SHP77 treated with DMSO at 0.1 percent for 48 hours (cell line): ENCODE measurements around the gene CYSLTR2.
"Not testable (repeated sequence)": the region's sequence is repeated elsewhere in the genome, so short reads cannot be mapped to it uniquely, and the experiment has no call there.

Source experiments
- DNase-seq: peaks from one replicate; lab custom pipeline; 2025; lab: John Stamatoyannopoulos, UW

CYSLTR2 gene

GRCh38 chr13:48693998-48694397 is 40.3 kb downstream of the CYSLTR2 start:
- no peak for DNase-seq

- DNase-seq = no peak
These were observed 42.0 kb downstream of the CYSLTR2 start for GRCh38 chr13:48695776-48696175.

GRCh38 chr13:48696676-48697075 is 42.9 kb downstream of the CYSLTR2 start:
- not testable (repeated sequence) for DNase-seq

- no peak for DNase-seq
These were observed 53.7 kb downstream of the CYSLTR2 start for GRCh38 chr13:48707405-48707804.

GRCh38 chr13:48708764-48709163 is 55.0 kb downstream of the CYSLTR2 start:
- no peak for DNase-seq

- DNase-seq = no peak
These were observed 55.5 kb downstream of the CYSLTR2 start for GRCh38 chr13:48709213-48709612.

- DNase-seq = no peak
These were observed 56.4 kb downstream of the CYSLTR2 start for GRCh38 chr13:48710160-48710559.

- DNase-seq = no peak
These were observed 58.4 kb downstream of the CYSLTR2 start for GRCh38 chr13:48712141-48712540.

- no peak for DNase-seq
These were observed 62.2 kb downstream of the CYSLTR2 start for GRCh38 chr13:48715977-48716376.

- DNase-seq = no peak
These were observed 66.9 kb downstream of the CYSLTR2 start for GRCh38 chr13:48720621-48721020.

- no peak for DNase-seq
These were observed 69.4 kb downstream of the CYSLTR2 start for GRCh38 chr13:48723168-48723567.

- no peak for DNase-seq
These were observed 71.5 kb downstream of the CYSLTR2 start for GRCh38 chr13:48725271-48725670.

- DNase-seq = no peak
These were observed 73.0 kb downstream of the CYSLTR2 start for GRCh38 chr13:48726711-48727110.

GRCh38 chr13:48727241-48728011 is 73.7 kb downstream of the CYSLTR2 start:
- no peak for DNase-seq

- DNase-seq = no peak
These were observed 74.5 kb downstream of the CYSLTR2 start for GRCh38 chr13:48728226-48728625.

- DNase-seq = no peak
These were observed 75.1 kb downstream of the CYSLTR2 start for GRCh38 chr13:48728876-48729275.

GRCh38 chr13:48729856-48730255 is 76.1 kb downstream of the CYSLTR2 start:
- no peak for DNase-seq

- DNase-seq = no peak
These were observed 77.4 kb downstream of the CYSLTR2 start for GRCh38 chr13:48731001-48731658.

- DNase-seq = peak; percentile 1
These were observed 78.3 kb downstream of the CYSLTR2 start for GRCh38 chr13:48731957-48732569.

- no peak for DNase-seq
These were observed 80.1 kb downstream of the CYSLTR2 start for GRCh38 chr13:48733739-48734335.

- no peak for DNase-seq
These were observed 81.8 kb downstream of the CYSLTR2 start for GRCh38 chr13:48735571-48735970.

- no peak for DNase-seq
These were observed 84.0 kb downstream of the CYSLTR2 start for GRCh38 chr13:48737689-48738088.

- no peak for DNase-seq
These were observed 84.6 kb downstream of the CYSLTR2 start for GRCh38 chr13:48738311-48738710.
